WERI-Rb-1 (cell line): Measurements from ENCODE around the gene TMEM59.

Experiments used
- DNase-seq: peaks from one replicate; pipeline ENCODE4 v3.0.0-alpha.2; 2020
- H3K27ac ChIP-seq: fragments of 250-450 bp; sonication (Bioruptor Pico); 2 replicates; pipeline ENCODE4 v1.5.1; 2020; ENCODE audit warnings: mild to moderate bottlenecking, moderate library complexity
- H3K27me3 ChIP-seq: fragments of 250-450 bp; sonication (Bioruptor Pico); 2 replicates; pipeline ENCODE4 v1.5.1; 2021; ENCODE audit warnings: mild to moderate bottlenecking, low read depth, moderate library complexity; ENCODE audit not compliant: insufficient read depth, severe bottlenecking
- H3K36me3 ChIP-seq: fragments of 250-450 bp; sonication (Bioruptor Pico); 2 replicates; pipeline ENCODE4 v1.5.1; 2020; ENCODE audit warnings: mild to moderate bottlenecking, moderate library complexity
- H3K4me3 ChIP-seq: 2 replicates; pipeline ENCODE4 v1.5.1; 2011; ENCODE audit warnings: low read depth, mild to moderate bottlenecking, control low read depth, low read length
- H3K9me3 ChIP-seq: fragments of 250-450 bp; sonication (Bioruptor Pico); 2 replicates; pipeline ENCODE4 v1.5.1; 2021; ENCODE audit warnings: mild to moderate bottlenecking, moderate library complexity; ENCODE audit not compliant: severe bottlenecking
- TF ChIP-seq, protein P1 (sequence below): IDR thresholded peaks from 2 replicates; pipeline ENCODE4 v1.5.1; 2011; ENCODE audit warnings: low read depth, mild to moderate bottlenecking, control low read depth, inconsistent platforms, low read length

TMEM59 gene

DNA sequence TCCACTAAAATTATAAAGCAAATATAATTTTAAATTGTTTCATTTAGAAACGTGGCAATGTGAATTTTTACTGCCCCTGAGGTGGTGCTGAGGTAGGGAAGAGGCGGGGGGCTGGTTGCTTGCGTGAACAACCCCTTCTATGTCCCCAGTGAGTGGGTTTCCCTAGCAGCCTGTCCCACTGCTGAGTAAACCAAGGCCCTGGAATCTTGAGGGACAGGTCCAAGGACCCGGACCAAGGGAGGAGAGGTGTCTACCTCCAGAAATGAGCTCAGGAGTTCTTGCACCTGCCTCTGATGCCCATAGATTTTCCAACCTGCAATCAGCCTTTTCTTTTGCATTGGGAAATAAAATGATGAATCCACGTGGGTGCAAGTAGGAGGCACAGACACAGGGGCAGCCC lies 34.4 kb downstream of the TMEM59 start:
- no peak for DNase-seq
- Histone ChIP-seq H3K4me3 (no peak overlapping the region), H3K27me3 (no peaks in the 10 kb centered on the region), H3K36me3 (no peaks in the 10 kb centered on the region), H3K27ac (no peak overlapping the region), H3K9me3 (no peaks in the 10 kb centered on the region)
- TF ChIP-seq, protein P1, sequence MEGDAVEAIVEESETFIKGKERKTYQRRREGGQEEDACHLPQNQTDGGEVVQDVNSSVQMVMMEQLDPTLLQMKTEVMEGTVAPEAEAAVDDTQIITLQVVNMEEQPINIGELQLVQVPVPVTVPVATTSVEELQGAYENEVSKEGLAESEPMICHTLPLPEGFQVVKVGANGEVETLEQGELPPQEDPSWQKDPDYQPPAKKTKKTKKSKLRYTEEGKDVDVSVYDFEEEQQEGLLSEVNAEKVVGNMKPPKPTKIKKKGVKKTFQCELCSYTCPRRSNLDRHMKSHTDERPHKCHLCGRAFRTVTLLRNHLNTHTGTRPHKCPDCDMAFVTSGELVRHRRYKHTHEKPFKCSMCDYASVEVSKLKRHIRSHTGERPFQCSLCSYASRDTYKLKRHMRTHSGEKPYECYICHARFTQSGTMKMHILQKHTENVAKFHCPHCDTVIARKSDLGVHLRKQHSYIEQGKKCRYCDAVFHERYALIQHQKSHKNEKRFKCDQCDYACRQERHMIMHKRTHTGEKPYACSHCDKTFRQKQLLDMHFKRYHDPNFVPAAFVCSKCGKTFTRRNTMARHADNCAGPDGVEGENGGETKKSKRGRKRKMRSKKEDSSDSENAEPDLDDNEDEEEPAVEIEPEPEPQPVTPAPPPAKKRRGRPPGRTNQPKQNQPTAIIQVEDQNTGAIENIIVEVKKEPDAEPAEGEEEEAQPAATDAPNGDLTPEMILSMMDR = no peak

DNA sequence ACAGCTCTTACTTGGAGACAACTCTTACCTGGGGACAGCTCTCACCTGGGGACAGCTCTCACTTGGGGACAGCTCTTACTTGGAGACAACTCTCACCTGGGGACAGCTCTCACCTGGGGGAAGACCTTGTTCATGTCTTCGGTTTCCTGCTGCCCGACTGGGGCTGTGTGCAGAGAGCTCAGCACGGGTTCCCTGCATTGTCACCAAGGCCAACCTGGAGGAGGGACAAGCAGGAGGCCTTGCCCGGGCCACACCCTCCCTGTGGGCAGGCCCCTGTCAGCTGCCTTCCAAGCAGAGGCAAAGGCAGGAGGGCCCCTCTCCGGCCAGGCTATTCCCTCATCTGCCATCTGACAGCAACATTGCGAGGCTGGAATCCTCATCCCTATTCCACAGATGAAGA lies 35.0 kb downstream of the TMEM59 start, which contains the start of gene LDLRAD1:
TSS of gene LDLRAD1 (minus strand) at position 208 of the 400 bp plus-strand sequence. CDS start at position 134, 74 bp downstream.
- no peak within 1 kb of the TSS for H3K27ac ChIP-seq

DNA sequence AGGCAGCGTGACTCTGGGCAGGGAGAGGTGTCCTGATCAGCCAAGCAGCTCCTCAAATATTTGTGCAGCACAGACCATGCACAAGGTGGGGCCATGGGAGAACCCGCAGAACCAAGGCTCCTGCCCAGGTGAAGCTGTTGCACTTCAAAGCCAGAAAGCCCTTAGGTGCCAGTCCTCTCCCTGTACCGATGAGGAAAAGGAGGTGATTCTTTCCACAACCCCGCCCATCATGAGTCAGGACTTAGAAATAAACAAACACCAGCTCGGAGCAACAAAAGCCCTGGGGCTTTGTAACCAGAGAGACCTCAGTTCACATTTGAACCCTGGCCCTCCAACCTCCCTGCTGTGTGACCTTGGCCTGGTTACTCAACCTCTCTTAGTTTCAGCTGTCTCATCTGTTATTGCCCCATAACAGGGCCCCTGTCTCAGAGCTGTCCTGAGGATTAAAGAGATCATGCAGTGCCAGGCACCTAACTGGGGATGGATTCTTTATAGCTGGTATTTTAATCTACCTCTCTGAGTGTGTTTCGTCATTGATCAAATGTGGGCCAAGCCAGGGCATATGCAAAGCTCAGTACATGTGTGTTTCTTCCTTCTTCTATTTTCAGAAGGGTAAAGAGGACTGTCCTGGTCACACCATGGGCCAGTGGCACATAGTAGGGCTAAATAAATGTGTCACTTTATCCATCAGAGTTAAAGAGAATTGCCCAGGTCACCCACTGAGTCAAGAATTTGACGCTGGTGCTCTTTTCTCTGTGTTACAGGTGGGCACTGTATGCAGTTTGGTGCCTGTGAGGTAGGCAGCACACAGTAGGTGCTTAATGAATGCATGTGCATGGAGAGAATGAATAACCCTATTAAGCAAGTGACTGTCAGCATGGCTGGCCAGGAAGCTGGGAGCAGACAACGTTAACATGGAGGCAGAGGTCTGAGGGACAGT lies 36.4 kb downstream of the TMEM59 start:
- Histone ChIP-seq H3K36me3 (no peaks in the 10 kb centered on the region), H3K27me3 (no peaks in the 10 kb centered on the region), H3K27ac (no peak overlapping the region), H3K9me3 (no peaks in the 10 kb centered on the region), H3K4me3 (no peak overlapping the region)
- TF ChIP-seq, protein P1 = no peak
- no peak for DNase-seq

More for the DNA sequence above, 35.0 kb downstream of the TMEM59 start, which contains the start of gene LDLRAD1:
- H3K27me3 ChIP-seq = no peaks in the 10 kb centered on the region
- no peaks in the 10 kb centered on the region for H3K9me3 ChIP-seq
- no peak for DNase-seq
- H3K4me3 ChIP-seq = no peak within 1 kb of the TSS
- no peaks in the 10 kb centered on the region for H3K36me3 ChIP-seq
- TF ChIP-seq, protein P1 = no peak

DNA sequence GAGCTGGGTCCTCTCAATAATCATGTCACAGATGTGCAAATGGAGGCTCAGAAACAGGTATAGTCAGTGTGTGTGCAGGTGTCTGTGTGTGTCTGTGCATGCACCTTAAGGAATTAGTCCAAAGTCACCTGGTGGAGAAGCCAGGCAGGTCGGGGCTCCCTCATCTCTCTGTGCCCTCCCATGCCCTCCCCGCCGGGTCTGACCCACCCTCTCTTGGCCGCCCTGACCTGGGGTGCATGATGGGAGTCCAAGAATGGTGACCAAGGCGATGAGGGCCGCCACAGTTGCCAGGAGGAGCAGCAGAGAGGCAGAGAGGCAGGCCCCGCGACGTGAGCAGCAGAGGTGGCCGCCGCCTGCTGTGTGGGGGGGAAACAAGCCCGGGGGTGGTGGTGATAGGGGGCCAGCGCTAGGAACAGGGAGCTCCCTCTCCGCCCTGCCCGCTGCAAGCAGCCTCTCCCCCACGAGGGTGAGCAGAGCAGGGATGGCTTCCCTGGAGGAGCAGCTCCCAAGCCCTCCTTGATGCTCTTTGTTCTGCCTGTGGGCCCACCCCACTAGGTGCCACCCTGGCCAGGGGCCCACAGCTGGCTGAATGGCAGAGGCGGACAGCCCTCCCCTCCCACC lies 38.9 kb downstream of the TMEM59 start:
- no peak overlapping the region for H3K27ac ChIP-seq
- no peak overlapping the region for H3K4me3 ChIP-seq
- H3K27me3 ChIP-seq = no peaks in the 10 kb centered on the region
- H3K9me3 ChIP-seq = no peaks in the 10 kb centered on the region
- no peaks in the 10 kb centered on the region for H3K36me3 ChIP-seq
- DNase-seq = no peak
- TF ChIP-seq, protein P1 = no peak

DNA sequence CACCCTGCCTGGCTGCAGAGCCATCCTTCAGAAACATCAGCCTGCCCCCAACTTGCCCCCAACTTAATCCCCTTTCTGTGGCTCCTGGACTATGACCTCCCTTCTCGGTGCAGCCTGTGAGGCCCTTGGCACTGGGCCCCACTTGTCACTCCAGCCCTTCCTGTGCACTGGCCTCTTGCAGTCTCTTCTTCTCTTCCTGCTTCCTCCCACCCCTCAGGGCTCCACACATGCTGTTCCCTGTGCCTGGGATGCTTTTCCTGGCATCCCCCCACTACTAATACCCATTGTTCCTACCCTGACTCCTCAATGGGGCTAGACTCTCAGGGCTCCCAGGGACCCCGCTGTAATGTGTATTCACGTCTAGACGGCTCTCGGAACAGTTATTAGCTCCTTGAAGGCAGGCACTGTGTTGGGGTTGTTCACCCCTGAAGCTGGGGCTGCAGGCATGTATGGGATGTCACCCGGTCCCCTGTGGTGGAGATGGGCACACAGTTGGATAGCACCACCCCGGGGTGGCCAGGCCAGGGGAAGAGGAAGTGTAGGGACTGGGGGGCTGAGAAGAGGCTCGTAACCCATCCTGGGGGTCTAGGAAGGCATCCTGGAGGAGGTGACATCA lies 39.5 kb downstream of the TMEM59 start:
- no peaks in the 10 kb centered on the region for H3K9me3 ChIP-seq
- TF ChIP-seq, protein P1 = no peak
- H3K36me3 ChIP-seq = no peaks in the 10 kb centered on the region

More for the DNA sequence above, 39.5 kb downstream of the TMEM59 start:
- DNase-seq = no peak
- H3K27ac ChIP-seq = no peak overlapping the region
- H3K4me3 ChIP-seq = no peak overlapping the region
- H3K27me3 ChIP-seq = no peaks in the 10 kb centered on the region
